Dedifferentiated amniotic fluid mesenchymal stem cell (primary cell): ENCODE measurements around the gene C1orf232.
A peak's percentile ranks its signal among the peaks of the same experiment; 100 is the strongest.

Experiments
- DNase-seq: peaks from one replicate; pipeline ENCODE4 v3.0.0-alpha.2; 2016; ENCODE audit errors: extremely low spot score

The C1orf232 gene

DNA sequence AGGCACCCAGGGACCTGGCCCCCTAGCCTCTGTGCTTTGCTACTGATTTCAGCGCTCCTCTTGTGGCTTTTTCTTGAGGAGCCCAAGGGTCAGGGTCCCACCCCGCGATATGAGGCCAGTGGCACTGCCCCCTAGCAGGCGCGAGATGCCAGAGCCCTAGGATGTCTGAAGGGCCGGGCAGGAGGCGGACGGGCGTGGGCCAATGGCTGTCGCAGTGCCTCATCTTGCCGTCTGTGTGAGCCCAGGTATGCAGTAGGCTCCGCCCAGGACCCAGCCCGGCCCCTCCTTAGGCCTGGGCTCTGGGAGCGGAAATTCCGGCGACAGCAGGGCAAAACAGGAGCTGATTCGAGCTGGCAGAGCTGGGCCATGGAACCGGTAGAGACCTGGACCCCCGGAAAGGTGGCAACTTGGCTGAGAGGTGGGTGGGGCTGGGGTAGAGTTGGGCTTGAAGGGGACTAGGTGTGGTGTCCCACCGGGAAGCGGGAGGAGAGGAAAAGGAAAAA is 8.5 kb upstream of the C1orf232 start, which contains the start of gene CNKSR1:
Gene CNKSR1, plus strand, starts transcription at position 310 of the 503 bp plus-strand sequence. Its CDS starts 57 bp downstream, at position 367.
- DNase-seq = no peak

- DNase-seq = no peak
Observed at GRCh38 chr1:26175346-26175745, 6.6 kb upstream of the C1orf232 start.

GRCh38 chr1:26171084-26172072 is 2.6 kb upstream of the C1orf232 start, which contains the start of gene ZNF593OS:
Gene ZNF593OS (minus strand): TSS chr1:26171832. CDS start chr1:26171661, 171 bp downstream.
- no peak for DNase-seq

- DNase-seq = no peak
Observed at GRCh38 chr1:26170472-26170821, 1.7 kb upstream of the C1orf232 start.

DNA sequence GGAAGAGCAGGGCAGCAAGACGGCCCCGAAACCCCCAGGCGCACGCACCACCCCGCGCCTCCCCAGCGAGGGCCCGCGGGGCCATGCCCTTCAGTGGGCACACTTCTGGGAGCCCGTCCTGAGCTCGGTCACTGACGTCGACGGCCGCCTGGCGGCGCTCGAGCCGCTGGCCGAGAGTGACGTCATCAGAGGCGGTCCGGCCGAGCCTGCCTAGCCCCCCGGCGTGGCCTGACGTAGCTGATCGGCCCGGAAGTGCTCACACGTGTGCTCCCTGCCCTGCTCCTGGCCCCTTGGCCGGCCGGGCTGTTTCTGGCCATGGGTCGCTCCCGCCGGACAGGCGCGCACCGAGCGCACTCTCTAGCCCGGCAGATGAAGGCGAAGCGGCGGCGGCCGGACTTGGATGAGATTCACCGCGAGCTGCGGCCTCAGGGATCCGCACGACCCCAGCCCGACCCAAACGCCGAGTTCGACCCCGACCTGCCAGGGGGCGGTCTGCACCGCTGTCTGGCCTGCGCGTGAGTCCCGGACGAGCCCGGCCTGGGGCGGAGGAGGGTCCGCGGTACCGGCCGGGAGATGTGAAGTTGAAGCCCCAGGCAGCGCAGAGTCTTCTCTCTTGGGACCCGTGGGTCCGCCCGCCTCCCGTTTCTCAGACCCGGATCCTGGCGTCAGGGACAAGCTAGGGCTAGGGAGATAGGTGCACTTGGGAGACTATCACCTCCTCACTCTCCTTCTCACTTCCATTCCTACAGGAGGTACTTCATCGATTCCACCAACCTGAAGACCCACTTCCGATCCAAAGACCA is 1.1 kb upstream of the C1orf232 start, which contains the start of gene ZNF593:
Gene ZNF593, plus strand, starts transcription at position 240 of the 803 bp plus-strand sequence. Its CDS starts 76 bp downstream, at position 316.
- DNase-seq = peak; percentile 86

DNA sequence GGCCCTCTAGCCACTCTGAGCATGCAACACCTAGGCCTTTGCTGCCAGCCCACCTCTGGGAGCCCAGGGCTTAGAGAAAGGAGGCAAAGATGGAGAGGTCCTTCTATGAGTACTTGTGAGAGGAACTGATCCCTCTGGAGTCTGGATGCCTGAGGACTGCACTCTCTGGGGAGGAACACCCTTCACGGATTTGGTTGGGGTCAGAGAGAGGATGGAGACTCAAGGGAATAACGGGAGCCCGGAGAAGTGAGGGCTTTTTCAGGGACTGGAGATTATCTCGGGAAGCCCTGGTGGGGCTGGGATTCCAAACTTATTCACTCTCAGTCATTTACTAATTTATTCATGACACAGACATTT is 413 bp upstream of the C1orf232 start:
- DNase-seq = no peak

DNA sequence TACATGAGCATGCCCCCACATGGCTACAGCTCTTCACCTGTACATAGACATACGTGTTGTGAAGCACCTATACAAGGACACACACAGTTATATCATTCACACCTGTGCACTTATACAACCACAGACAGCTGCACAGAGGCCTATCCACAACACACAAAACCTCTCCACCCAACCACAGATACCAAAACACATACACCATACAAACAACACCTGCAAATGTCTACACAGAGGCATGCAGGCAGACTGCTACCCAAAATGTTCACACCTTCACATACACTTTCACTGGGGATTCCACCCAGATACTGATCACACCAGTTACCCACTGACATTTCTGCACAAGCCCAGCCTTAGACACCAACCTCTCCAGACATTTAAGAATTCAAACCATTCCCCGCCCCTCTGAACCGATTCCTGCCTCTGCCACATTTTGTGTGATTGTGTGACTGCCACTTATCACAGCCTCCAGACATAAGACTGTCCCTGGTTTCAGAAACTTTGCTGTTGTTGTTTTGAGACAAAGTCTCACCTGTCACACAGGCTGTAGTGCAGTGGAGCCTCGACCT is 2.0 kb downstream of the C1orf232 start:
- no peak for DNase-seq

GRCh38 chr1:26164861-26165842 is 3.6 kb downstream of the C1orf232 start:
- DNase-seq = no peak

GRCh38 chr1:26164036-26164860 is 4.5 kb downstream of the C1orf232 start:
- DNase-seq = no peak

- no peak for DNase-seq
Observed at GRCh38 chr1:26163684-26164035, 5.1 kb downstream of the C1orf232 start.

DNA sequence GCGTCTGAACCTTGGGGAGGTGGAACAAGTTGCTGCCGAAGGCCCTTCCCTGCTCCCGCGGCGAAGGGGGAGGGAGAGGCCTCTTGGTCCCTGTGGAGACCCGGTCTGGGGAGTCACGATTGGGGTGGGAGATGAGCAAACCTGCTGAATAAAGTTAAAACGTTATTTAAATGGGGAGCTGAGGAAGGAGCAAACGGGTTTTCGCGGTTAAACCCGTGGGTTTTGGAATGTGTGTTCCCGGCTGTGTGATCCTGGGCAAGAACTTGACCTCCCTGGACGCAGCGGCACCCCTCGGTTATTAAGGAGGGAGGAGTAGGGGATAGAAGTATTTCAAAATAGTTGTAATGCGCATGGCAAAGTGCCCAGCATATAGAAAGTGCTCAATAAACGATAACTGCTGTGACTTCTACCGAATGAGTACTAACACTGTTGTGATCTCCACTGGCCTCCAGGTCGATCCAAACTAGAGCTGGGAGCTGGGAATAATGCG is 6.5 kb downstream of the C1orf232 start:
- DNase-seq = no peak

- DNase-seq = peak; percentile 18
Observed at GRCh38 chr1:26161415-26162219, 7.1 kb downstream of the C1orf232 start.

DNA sequence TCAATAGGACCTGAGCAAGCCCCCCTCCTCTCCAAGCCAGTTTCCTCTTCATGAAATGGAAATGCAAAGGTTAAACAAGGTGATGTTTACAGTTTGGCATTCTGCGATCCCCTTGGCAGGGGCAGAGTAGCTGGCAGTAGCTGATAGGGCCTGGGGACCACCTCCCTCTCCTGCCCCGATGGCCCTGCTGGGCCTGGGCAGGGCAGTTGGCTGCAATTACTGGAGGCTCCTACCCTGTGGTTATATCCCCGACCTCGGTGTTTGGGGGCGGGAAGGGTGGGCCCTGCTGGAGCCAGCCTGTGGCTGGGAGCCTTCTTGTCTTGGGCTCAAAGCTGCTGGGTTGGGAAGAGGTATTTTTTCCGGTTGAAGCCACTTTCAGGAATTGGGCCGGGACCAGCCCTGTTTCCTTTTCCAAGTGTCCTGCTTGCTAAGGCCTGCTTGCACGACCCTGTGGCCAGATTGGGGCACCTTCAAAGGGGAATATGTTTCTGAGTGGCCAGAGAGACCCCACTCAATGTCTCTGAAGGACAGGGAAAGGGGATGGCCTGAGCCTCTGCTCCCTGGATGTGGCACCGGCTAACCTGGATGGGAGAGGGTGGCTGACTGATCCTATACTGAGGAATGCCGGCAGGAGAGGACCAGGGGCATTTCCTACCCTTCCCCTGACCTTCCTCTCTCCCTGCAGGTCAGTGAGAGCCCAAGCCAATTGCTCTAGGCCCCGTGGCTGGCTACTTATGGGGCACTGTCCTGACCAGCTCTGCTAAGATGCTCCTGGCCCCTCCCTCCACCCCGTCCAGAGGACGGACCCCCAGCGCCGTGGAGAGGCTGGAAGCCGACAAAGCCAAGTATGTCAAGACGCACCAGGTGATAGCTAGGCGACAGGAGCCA is 8.0 kb downstream of the C1orf232 start:
- no peak for DNase-seq

DNA sequence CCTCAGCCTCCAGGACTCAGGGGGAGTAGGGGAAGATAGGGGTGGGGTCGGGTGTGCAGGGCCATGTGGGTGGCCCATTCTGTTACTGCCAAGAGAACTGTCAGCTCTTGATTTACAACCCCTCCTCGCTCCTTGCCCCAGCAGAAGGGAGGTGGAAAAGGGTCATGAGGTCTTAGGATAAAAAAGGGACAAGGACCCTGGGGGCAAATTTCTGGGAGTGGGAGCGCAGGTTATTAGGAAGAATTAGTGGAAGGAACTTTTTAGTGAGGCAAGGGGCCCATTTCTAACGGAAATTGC is 9.1 kb downstream of the C1orf232 start:
- DNase-seq = no peak

GRCh38 chr1:26158908-26159742 is 9.6 kb downstream of the C1orf232 start, which contains the start of gene FAM110D:
Gene FAM110D (plus strand): TSS chr1:26159079. CDS start chr1:26161292, 2,213 bp downstream.
- DNase-seq = no peak

GRCh38 chr1:26158271-26158907 is 10.4 kb downstream of the C1orf232 start:
- no peak for DNase-seq
